Body of pancreas (tissue), 4 donors: ENCODE results near the gene PTK7.

Experiments used
- POLR2A ChIP-seq, 3 donors: fragments of 450-650 bp; IDR thresholded peaks; one replicate each; pipeline ENCODE4 v1.6.1; 2016; ENCODE audit warnings: antibody characterized with exemption in 3 of 3, mild to moderate bottlenecking in 2 of 3
- TF ChIP-seq, protein P1 (sequence below), 7 experiments: fragments of 450-650 bp in 4 of 7; fragments of 200-600 bp in 3 of 7; sonication (generic) in 3 of 7; IDR thresholded peaks; one replicate each; pipeline ENCODE4 v1.5.1; 2016 to 2019; ENCODE audit warnings: antibody characterized with exemption in 7 of 7

DNA sequence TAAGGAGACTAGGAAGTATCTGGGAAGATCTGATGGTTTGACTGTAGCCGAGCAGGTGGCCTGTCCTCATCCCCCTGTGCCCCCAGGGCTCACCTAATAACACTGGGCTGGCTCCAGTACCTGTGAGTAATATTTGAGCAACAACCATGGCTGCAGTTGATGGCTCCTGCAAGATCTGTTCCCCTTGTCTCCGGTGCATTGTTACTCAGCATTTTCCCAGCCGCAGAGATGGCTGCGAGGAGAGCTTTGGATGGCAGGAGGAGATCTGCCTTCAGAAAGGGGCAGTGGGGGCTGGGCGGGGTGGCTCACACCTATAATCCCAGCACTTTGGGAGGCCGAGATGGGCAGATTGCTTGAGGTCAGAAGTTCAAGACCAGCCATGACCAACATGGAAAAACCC, 39.3 kb downstream of the PTK7 start:
- TF ChIP-seq, protein P1, sequence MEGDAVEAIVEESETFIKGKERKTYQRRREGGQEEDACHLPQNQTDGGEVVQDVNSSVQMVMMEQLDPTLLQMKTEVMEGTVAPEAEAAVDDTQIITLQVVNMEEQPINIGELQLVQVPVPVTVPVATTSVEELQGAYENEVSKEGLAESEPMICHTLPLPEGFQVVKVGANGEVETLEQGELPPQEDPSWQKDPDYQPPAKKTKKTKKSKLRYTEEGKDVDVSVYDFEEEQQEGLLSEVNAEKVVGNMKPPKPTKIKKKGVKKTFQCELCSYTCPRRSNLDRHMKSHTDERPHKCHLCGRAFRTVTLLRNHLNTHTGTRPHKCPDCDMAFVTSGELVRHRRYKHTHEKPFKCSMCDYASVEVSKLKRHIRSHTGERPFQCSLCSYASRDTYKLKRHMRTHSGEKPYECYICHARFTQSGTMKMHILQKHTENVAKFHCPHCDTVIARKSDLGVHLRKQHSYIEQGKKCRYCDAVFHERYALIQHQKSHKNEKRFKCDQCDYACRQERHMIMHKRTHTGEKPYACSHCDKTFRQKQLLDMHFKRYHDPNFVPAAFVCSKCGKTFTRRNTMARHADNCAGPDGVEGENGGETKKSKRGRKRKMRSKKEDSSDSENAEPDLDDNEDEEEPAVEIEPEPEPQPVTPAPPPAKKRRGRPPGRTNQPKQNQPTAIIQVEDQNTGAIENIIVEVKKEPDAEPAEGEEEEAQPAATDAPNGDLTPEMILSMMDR (IDR thresholded peaks at IDR 0.05), result no peak
- no peak for TF ChIP-seq POLR2A (IDR thresholded peaks at IDR 0.05)
